ENCODE results near the gene SLC2A9.
"Not testable (repeated sequence)": the region's sequence is repeated elsewhere in the genome, so short reads cannot be mapped to it uniquely, and the experiment has no call there.

SLC2A9 gene

DNA sequence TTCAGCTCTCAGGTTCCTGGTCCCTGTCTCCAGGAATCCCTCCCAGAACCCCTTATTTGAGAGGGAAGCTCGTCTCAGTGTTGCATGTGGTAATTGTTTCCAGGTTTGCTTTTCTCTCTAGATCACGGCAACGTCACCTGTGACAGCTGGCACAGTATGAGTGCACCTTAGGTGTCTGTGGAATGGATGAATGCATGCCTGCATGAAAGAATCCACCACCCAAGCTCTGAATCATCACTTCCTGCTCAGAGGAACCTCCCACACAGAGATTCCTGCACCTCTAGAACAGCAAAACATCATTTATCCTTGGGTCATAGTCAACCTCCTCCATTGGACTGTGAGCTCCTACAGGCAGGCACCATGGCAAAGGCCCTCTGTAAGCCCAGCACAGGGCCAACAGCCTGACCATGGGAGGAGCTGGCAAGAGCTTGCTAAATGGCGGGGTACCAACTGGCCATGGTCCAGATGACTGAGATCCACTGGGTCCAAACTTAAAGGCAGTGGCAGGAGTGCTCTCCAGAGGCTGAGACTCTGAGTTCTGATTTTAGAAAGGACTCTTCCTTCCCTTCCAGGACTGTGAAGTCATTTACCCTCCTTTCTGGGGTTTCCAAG, 116.2 kb downstream of the SLC2A9 start:
- Histone ChIP-seq H3K4me2 (ENCODE audit: low read depth, low read length, poor library complexity, severe bottlenecking) (no peak overlapping the region), H3K27ac (ENCODE audit: low read depth, low read length) (no peak overlapping the region), H3K9me3 (ENCODE audit: insufficient read depth, low read length) (no peaks in the 10 kb centered on the region), H3F3A (ENCODE audit: insufficient read depth) (no peaks in the 10 kb centered on the region), H3K9me2 (replicated peaks; ENCODE audit: insufficient read depth, low read length) (no peaks in the 10 kb centered on the region), H3K79me2 (ENCODE audit: insufficient read depth, low read length) (no peaks in the 10 kb centered on the region), H3K27me3 (ENCODE audit: low read length) (no peaks in the 10 kb centered on the region), H3K36me3 (ENCODE audit: low read length) (no peaks in the 10 kb centered on the region), H4K20me1 (ENCODE audit: low read depth, low read length) (no peaks in the 10 kb centered on the region), H3K4me3 (ENCODE audit: insufficient read depth, low read length, poor library complexity, severe bottlenecking) (no peak overlapping the region), H3K9ac (ENCODE audit: low read length) (no peak overlapping the region), H2AFZ (ENCODE audit: low read depth, low read length, severe bottlenecking) (no peak overlapping the region)
- no peak for TF ChIP-seq EZH2phosphoT487 (conservative IDR thresholded peaks at IDR 0.05; ENCODE audit: low read length)
- TF ChIP-seq, protein P1, sequence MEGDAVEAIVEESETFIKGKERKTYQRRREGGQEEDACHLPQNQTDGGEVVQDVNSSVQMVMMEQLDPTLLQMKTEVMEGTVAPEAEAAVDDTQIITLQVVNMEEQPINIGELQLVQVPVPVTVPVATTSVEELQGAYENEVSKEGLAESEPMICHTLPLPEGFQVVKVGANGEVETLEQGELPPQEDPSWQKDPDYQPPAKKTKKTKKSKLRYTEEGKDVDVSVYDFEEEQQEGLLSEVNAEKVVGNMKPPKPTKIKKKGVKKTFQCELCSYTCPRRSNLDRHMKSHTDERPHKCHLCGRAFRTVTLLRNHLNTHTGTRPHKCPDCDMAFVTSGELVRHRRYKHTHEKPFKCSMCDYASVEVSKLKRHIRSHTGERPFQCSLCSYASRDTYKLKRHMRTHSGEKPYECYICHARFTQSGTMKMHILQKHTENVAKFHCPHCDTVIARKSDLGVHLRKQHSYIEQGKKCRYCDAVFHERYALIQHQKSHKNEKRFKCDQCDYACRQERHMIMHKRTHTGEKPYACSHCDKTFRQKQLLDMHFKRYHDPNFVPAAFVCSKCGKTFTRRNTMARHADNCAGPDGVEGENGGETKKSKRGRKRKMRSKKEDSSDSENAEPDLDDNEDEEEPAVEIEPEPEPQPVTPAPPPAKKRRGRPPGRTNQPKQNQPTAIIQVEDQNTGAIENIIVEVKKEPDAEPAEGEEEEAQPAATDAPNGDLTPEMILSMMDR (IDR thresholded peaks at IDR 0.05; ENCODE audit: insufficient read depth, low read length, poor library complexity, severe bottlenecking) = no peak

DNA sequence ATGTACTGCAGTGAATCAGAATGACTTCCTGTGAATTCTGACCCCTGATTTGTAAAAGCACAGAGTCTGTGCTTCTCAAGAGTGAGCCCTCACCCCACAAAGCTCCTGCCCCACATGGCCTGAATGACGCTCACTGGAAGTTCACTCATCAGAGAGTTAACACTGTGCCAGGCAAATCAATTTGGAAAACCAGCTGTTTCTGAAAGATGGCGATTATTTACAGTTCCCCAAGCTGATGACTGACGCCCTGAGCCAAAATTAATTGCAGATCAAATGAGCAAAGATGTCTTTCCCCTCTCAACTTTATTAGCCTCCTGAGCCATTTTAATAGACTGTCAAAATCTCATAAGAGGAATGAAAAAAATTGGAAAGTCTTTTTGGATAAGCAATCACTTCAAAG, 118.0 kb downstream of the SLC2A9 start:
- Histone ChIP-seq H3K9me2 (replicated peaks; ENCODE audit: insufficient read depth, low read length) (no peaks in the 10 kb centered on the region), H2AFZ (ENCODE audit: low read depth, low read length, severe bottlenecking) (no peak overlapping the region), H3K36me3 (ENCODE audit: low read length) (no peaks in the 10 kb centered on the region)

DNA sequence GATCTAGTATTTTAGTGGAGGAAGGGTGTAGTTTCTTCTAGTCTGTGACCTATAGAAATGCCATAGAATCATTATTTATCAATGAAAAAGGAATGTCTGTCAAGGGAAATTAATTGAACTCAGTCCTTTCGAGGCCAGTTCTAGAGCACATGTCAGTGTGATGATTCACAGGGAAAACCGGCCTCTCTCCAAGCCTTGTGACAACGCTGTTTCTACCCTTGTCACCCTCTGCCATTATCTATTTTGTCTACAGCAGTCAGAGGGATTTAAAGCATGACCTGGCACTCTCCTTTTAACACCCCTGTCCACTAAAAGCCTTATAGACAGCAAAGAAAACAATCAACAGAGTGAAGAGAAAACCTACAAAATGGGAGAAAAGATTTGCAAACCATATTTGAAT, 120.0 kb downstream of the SLC2A9 start:
- TF ChIP-seq, protein P1 (IDR thresholded peaks at IDR 0.05; ENCODE audit: insufficient read depth, low read length, poor library complexity, severe bottlenecking) = no peak
- TF ChIP-seq EZH2phosphoT487 (conservative IDR thresholded peaks at IDR 0.05; ENCODE audit: low read length) = no peak

More for the DNA sequence above, 118.0 kb downstream of the SLC2A9 start:
- no peaks in the 10 kb centered on the region for H3K9me3 ChIP-seq (ENCODE audit: insufficient read depth, low read length)
- no peak overlapping the region for H3K4me2 ChIP-seq (ENCODE audit: low read depth, low read length, poor library complexity, severe bottlenecking)
- no peak overlapping the region for H3K27ac ChIP-seq (ENCODE audit: low read depth, low read length)
- H3K9ac ChIP-seq (ENCODE audit: low read length) = no peak overlapping the region
- TF ChIP-seq, protein P1 (IDR thresholded peaks at IDR 0.05; ENCODE audit: insufficient read depth, low read length, poor library complexity, severe bottlenecking) = no peak
- TF ChIP-seq EZH2phosphoT487 (conservative IDR thresholded peaks at IDR 0.05; ENCODE audit: low read length) = no peak
- H3F3A ChIP-seq (ENCODE audit: insufficient read depth) = no peaks in the 10 kb centered on the region
- H3K4me3 ChIP-seq (ENCODE audit: insufficient read depth, low read length, poor library complexity, severe bottlenecking) = no peak overlapping the region
- H3K27me3 ChIP-seq (ENCODE audit: low read length) = no peaks in the 10 kb centered on the region
- H3K79me2 ChIP-seq (ENCODE audit: insufficient read depth, low read length) = no peaks in the 10 kb centered on the region
- H4K20me1 ChIP-seq (ENCODE audit: low read depth, low read length) = no peaks in the 10 kb centered on the region

DNA sequence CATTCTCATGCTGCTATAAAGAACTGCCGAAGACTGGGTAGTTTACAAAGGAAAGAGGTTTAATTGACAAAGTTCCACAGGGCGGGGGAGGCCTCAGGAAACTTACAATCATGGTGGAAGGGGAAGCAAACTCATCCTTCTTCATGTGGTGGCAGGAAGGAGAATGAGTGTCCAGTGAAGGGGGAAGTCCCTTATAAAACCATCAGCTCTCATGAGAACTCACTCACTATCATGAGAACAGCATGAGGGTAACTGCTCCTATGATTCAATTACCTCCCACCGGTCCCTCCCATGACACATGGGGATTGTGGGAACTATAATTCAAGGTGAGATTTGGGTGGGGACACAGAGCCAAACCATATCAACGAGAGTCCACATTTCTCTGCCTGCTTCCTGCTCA, 120.7 kb downstream of the SLC2A9 start:
- not testable (repeated sequence) for H3K79me2 ChIP-seq (ENCODE audit: insufficient read depth, low read length); H3K9ac ChIP-seq (ENCODE audit: low read length); H3F3A ChIP-seq (ENCODE audit: insufficient read depth); H3K4me3 ChIP-seq (ENCODE audit: insufficient read depth, low read length, poor library complexity, severe bottlenecking); H3K27ac ChIP-seq (ENCODE audit: low read depth, low read length); H4K20me1 ChIP-seq (ENCODE audit: low read depth, low read length); H3K4me2 ChIP-seq (ENCODE audit: low read depth, low read length, poor library complexity, severe bottlenecking); H3K27me3 ChIP-seq (ENCODE audit: low read length); H2AFZ ChIP-seq (ENCODE audit: low read depth, low read length, severe bottlenecking); H3K9me3 ChIP-seq (ENCODE audit: insufficient read depth, low read length); H3K9me2 ChIP-seq (replicated peaks; ENCODE audit: insufficient read depth, low read length); H3K36me3 ChIP-seq (ENCODE audit: low read length)

More for the DNA sequence above, 120.0 kb downstream of the SLC2A9 start:
- no peaks in the 10 kb centered on the region for H4K20me1 ChIP-seq (ENCODE audit: low read depth, low read length)
- H3K27ac ChIP-seq (ENCODE audit: low read depth, low read length) = no peak overlapping the region
- no peak overlapping the region for H3K4me2 ChIP-seq (ENCODE audit: low read depth, low read length, poor library complexity, severe bottlenecking)
- no peak overlapping the region for H3K9ac ChIP-seq (ENCODE audit: low read length)
- no peaks in the 10 kb centered on the region for H3K79me2 ChIP-seq (ENCODE audit: insufficient read depth, low read length)
- H3K27me3 ChIP-seq (ENCODE audit: low read length) = no peaks in the 10 kb centered on the region
- no peaks in the 10 kb centered on the region for H3K36me3 ChIP-seq (ENCODE audit: low read length)
- H3K9me2 ChIP-seq (replicated peaks; ENCODE audit: insufficient read depth, low read length) = no peaks in the 10 kb centered on the region
- H3K9me3 ChIP-seq (ENCODE audit: insufficient read depth, low read length) = no peaks in the 10 kb centered on the region
- no peak overlapping the region for H3K4me3 ChIP-seq (ENCODE audit: insufficient read depth, low read length, poor library complexity, severe bottlenecking)
- no peak overlapping the region for H2AFZ ChIP-seq (ENCODE audit: low read depth, low read length, severe bottlenecking)
- H3F3A ChIP-seq (ENCODE audit: insufficient read depth) = no peaks in the 10 kb centered on the region

Measured in SU-DHL-6 (cell line).